Mesothelial cell of epicardium (in vitro differentiated cells): ENCODE data around the gene ZBTB47. TPM values are rescaled to one million over a fixed set of nuclear protein-coding genes. Genes with fewer than 3 reads are reported as not detected.

Experiments used
- DNase-seq, 2 experiments: peaks; one replicate each; pipeline ENCODE4 v3.0.0; 2021; ENCODE audit warnings: low spot score in 2 of 2; ENCODE audit not compliant: unreplicated experiment in 2 of 2
- H3K27ac Mint-ChIP-seq: 2 replicates; pipeline ENCODE4 v1.8.0; 2021; ENCODE audit warnings: mixed read lengths
- H3K27me3 Mint-ChIP-seq: 2 replicates; pipeline ENCODE4 v1.8.0; 2021; ENCODE audit warnings: low read depth, mixed read lengths
- H3K36me3 Mint-ChIP-seq: 2 replicates; pipeline ENCODE4 v1.8.0; 2021; ENCODE audit warnings: mixed read lengths
- H3K4me1 Mint-ChIP-seq: 2 replicates; pipeline ENCODE4 v1.8.0; 2021; ENCODE audit warnings: mixed read lengths
- H3K4me3 Mint-ChIP-seq: 2 replicates; pipeline ENCODE4 v1.8.0; 2021; ENCODE audit warnings: mild to moderate bottlenecking, moderate library complexity, mixed read lengths
- H3K9me3 Mint-ChIP-seq: 2 replicates; pipeline ENCODE4 v1.8.0; 2021; ENCODE audit warnings: mixed read lengths
- CTCF ChIP-seq: fragments of 200-600 bp; sonication (generic); IDR thresholded peaks from one replicate; pipeline ENCODE4 v1.5.0; 2021; ENCODE audit warnings: antibody characterized with exemption; ENCODE audit not compliant: unreplicated experiment
- total RNA-seq: library from RNA; stranded (reverse); gene quantifications from 3 replicates; pipeline ENCODE4 v1.2.1, GENCODE V29; 2021

ZBTB47 gene
- total RNA-seq, 1 donor from 2014 or later, result 23.6 TPM

GRCh38 chr3:42637001-42637400 lies 16.5 kb upstream of the ZBTB47 start:
- no peak overlapping the region for H3K27ac Mint-ChIP-seq
- H3K36me3 Mint-ChIP-seq, result peaks cover 28% of the 10 kb centered on the region
- DNase-seq, result no peak
- H3K4me3 Mint-ChIP-seq, result no peak overlapping the region
- no peaks in the 10 kb centered on the region for H3K4me1 Mint-ChIP-seq
- no peaks in the 10 kb centered on the region for H3K27me3 Mint-ChIP-seq
- H3K9me3 Mint-ChIP-seq, result no peaks in the 10 kb centered on the region
- TF ChIP-seq CTCF, result no peak

- Mint-ChIP-seq H3K36me3 (peaks cover 41% of the 10 kb centered on the region), H3K9me3 (no peaks in the 10 kb centered on the region)
These were observed 15.1 kb upstream of the ZBTB47 start for GRCh38 chr3:42638339-42638842.

GRCh38 chr3:42639192-42639591 lies 14.3 kb upstream of the ZBTB47 start:
- no peak overlapping the region for H3K4me3 Mint-ChIP-seq
- H3K27ac Mint-ChIP-seq, result no peak overlapping the region
- DNase-seq, result no peak
- no peak for TF ChIP-seq CTCF
- H3K36me3 Mint-ChIP-seq, result peaks cover 38% of the 10 kb centered on the region
- no peaks in the 10 kb centered on the region for H3K27me3 Mint-ChIP-seq
- no peaks in the 10 kb centered on the region for H3K9me3 Mint-ChIP-seq
- no peaks in the 10 kb centered on the region for H3K4me1 Mint-ChIP-seq

More at GRCh38 chr3:42638339-42638842, 15.1 kb upstream of the ZBTB47 start:
- no peak for DNase-seq
- Mint-ChIP-seq H3K27me3 (no peaks in the 10 kb centered on the region), H3K4me1 (no peaks in the 10 kb centered on the region), H3K4me3 (no peak overlapping the region), H3K27ac (no peak overlapping the region)
- no peak for TF ChIP-seq CTCF

- H3K4me1 Mint-ChIP-seq, result no peaks in the 10 kb centered on the region
- no peaks in the 10 kb centered on the region for H3K27me3 Mint-ChIP-seq
- H3K27ac Mint-ChIP-seq, result no peak overlapping the region
- TF ChIP-seq CTCF, result no peak
- H3K9me3 Mint-ChIP-seq, result no peaks in the 10 kb centered on the region
- H3K36me3 Mint-ChIP-seq, result peaks cover 44% of the 10 kb centered on the region
- H3K4me3 Mint-ChIP-seq, result no peak overlapping the region
- DNase-seq, result no peak
These were observed 13.4 kb upstream of the ZBTB47 start for GRCh38 chr3:42640129-42640528.

- H3K4me1 Mint-ChIP-seq, result no peaks in the 10 kb centered on the region
- peaks cover 43% of the 10 kb centered on the region for H3K36me3 Mint-ChIP-seq
- TF ChIP-seq CTCF, result no peak
- H3K27ac Mint-ChIP-seq, result no peak overlapping the region
- no peak for DNase-seq
- no peaks in the 10 kb centered on the region for H3K9me3 Mint-ChIP-seq
- no peak overlapping the region for H3K4me3 Mint-ChIP-seq
- no peaks in the 10 kb centered on the region for H3K27me3 Mint-ChIP-seq
These were observed 12.6 kb upstream of the ZBTB47 start for GRCh38 chr3:42640771-42641370.
